Measurements from ENCODE around the gene RNU2-1. TPM values are rescaled to one million over a fixed set of nuclear protein-coding genes. Genes with fewer than 3 reads are reported as not detected.
A peak's percentile ranks its signal among the peaks of the same experiment; 100 is the strongest.
"Not testable (repeated sequence)": the region's sequence is repeated elsewhere in the genome, so short reads cannot be mapped to it uniquely, and the experiment has no call there.

RNU2-1 gene
- total RNA-seq, 1 donor from 2014 or later = 2,459 TPM

- DNase-seq (ENCODE audit: low spot score) (no peak), ATAC-seq (peak; percentile 44)
Measured at GRCh38 chr17:43216762-43217613, 16.8 kb downstream of the RNU2-1 start.

- no peak for ATAC-seq
- peak; percentile 45 for DNase-seq (ENCODE audit: low spot score)
Measured at GRCh38 chr17:43216369-43216761, 17.4 kb downstream of the RNU2-1 start.

GRCh38 chr17:43215341-43215740 is 18.4 kb downstream of the RNU2-1 start:
- DNase-seq (ENCODE audit: low spot score) (no peak), ATAC-seq (no peak)

GRCh38 chr17:43213545-43213944 is 20.2 kb downstream of the RNU2-1 start:
- ATAC-seq (peak; percentile 54), DNase-seq (ENCODE audit: low spot score) (no peak)

- ATAC-seq = peak; percentile 2
- no peak for DNase-seq (ENCODE audit: low spot score)
Measured at GRCh38 chr17:43212641-43213490, 20.9 kb downstream of the RNU2-1 start.

- ATAC-seq (peak; percentile 72), DNase-seq (ENCODE audit: low spot score) (peak; percentile 68)
Measured at GRCh38 chr17:43211480-43212402, 22.0 kb downstream of the RNU2-1 start, which contains the start of gene TMEM106A. Gene TMEM106A (plus strand): TSS chr17:43211875. CDS start chr17:43213042, 1,167 bp downstream.

GRCh38 chr17:43211123-43211479 is 22.7 kb downstream of the RNU2-1 start:
- no peak for DNase-seq (ENCODE audit: low spot score)
- ATAC-seq = no peak

GRCh38 chr17:43210576-43210975 is 23.2 kb downstream of the RNU2-1 start:
- ATAC-seq (no peak), DNase-seq (ENCODE audit: low spot score) (no peak)

- ATAC-seq; DNase-seq (ENCODE audit: low spot score): not testable (repeated sequence)
Measured at GRCh38 chr17:43203013-43203412, 30.8 kb downstream of the RNU2-1 start.

- DNase-seq (ENCODE audit: low spot score) (no peak), ATAC-seq (no peak)
Measured at GRCh38 chr17:43200127-43200526, 33.6 kb downstream of the RNU2-1 start.

- DNase-seq (ENCODE audit: low spot score) = no peak
- ATAC-seq = no peak
Measured at GRCh38 chr17:43199633-43200032, 34.1 kb downstream of the RNU2-1 start.

GRCh38 chr17:43193251-43193650 is 40.5 kb downstream of the RNU2-1 start:
- ATAC-seq = no peak
- DNase-seq (ENCODE audit: low spot score) = no peak

- not testable (repeated sequence) for DNase-seq (ENCODE audit: low spot score); ATAC-seq
Measured at GRCh38 chr17:43186656-43187055, 47.1 kb downstream of the RNU2-1 start.

GRCh38 chr17:43183921-43184320 is 49.9 kb downstream of the RNU2-1 start:
- DNase-seq (ENCODE audit: low spot score) = no peak
- no peak for ATAC-seq

Other genes with a start within 250 kb of the RNU2-1 start
- 293 TPM for gene RPL27, start 235.6 kb downstream of the RNU2-1 start, total RNA-seq
- 13.7 TPM for gene IFI35, start 227.2 kb downstream of the RNU2-1 start, total RNA-seq
- 41.5 TPM for gene VAT1, start 211.6 kb downstream of the RNU2-1 start, total RNA-seq
- gene RND2, start 208.7 kb downstream of the RNU2-1 start, total RNA-seq = 3.6 TPM
- gene BRCA1, start 108.6 kb downstream of the RNU2-1 start, total RNA-seq = 7.8 TPM
- gene NBR1, start 62.8 kb downstream of the RNU2-1 start, total RNA-seq = 55.2 TPM
- 2.1 TPM for gene TMEM106A, start 22.1 kb downstream of the RNU2-1 start, total RNA-seq
- not detected for gene CCDC200, start 5.4 kb downstream of the RNU2-1 start, total RNA-seq
- gene ARL4D, start 165.0 kb upstream of the RNU2-1 start, total RNA-seq = 15.4 TPM
- gene DHX8, start 250.0 kb upstream of the RNU2-1 start, total RNA-seq = 13.7 TPM

All from left lobe of liver (tissue), 2 donors.